Measurements from ENCODE around the gene MAN1A2.

GRCh38 chr1:117452216-117452615 is 85.0 kb downstream of the MAN1A2 start:
- TF ChIP-seq, protein P1, sequence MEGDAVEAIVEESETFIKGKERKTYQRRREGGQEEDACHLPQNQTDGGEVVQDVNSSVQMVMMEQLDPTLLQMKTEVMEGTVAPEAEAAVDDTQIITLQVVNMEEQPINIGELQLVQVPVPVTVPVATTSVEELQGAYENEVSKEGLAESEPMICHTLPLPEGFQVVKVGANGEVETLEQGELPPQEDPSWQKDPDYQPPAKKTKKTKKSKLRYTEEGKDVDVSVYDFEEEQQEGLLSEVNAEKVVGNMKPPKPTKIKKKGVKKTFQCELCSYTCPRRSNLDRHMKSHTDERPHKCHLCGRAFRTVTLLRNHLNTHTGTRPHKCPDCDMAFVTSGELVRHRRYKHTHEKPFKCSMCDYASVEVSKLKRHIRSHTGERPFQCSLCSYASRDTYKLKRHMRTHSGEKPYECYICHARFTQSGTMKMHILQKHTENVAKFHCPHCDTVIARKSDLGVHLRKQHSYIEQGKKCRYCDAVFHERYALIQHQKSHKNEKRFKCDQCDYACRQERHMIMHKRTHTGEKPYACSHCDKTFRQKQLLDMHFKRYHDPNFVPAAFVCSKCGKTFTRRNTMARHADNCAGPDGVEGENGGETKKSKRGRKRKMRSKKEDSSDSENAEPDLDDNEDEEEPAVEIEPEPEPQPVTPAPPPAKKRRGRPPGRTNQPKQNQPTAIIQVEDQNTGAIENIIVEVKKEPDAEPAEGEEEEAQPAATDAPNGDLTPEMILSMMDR (IDR thresholded peaks at IDR 0.05) = no peak
- TF ChIP-seq POLR2A (IDR thresholded peaks at IDR 0.05) = no peak
